T-helper 2 cell treated with Interferon-gamma antibody and Interleukin-4, amounts not matched to agents 5 μg/mL and 100 μg/mL, for 36 hours (primary cell): ENCODE data around the gene UNK.
"Not testable (repeated sequence)": the region's sequence is repeated elsewhere in the genome, so short reads cannot be mapped to it uniquely, and the experiment has no call there.

ENCODE experiments used
- DNase-seq: peaks from one replicate; pipeline ENCODE4 v3.0.0; 2021; ENCODE audit warnings: low spot score
- H3K27ac Mint-ChIP-seq: one replicate; pipeline ENCODE4 v1.8.0; 2021; ENCODE audit warnings: mild to moderate bottlenecking, mixed read lengths
- H3K27me3 Mint-ChIP-seq: one replicate; pipeline ENCODE4 v1.8.0; 2021; ENCODE audit warnings: low read depth, mixed read lengths
- H3K36me3 Mint-ChIP-seq: one replicate; pipeline ENCODE4 v1.8.0; 2021; ENCODE audit warnings: low read depth, mixed read lengths
- H3K4me1 Mint-ChIP-seq: one replicate; pipeline ENCODE4 v1.8.0; 2021; ENCODE audit warnings: low read depth, mixed read lengths
- H3K4me3 Mint-ChIP-seq: one replicate; pipeline ENCODE4 v1.8.0; 2022; ENCODE audit warnings: mild to moderate bottlenecking, moderate library complexity, mixed read lengths
- H3K9me3 Mint-ChIP-seq: one replicate; pipeline ENCODE4 v1.8.0; 2021; ENCODE audit warnings: mixed read lengths

The UNK gene

GRCh38 chr17:75850928-75851692 lies 66.5 kb downstream of the UNK start:
- H3K36me3 Mint-ChIP-seq, result peaks cover 32% of the 10 kb centered on the region
- H3K9me3 Mint-ChIP-seq, result no peaks in the 10 kb centered on the region
- H3K4me1 Mint-ChIP-seq, result peaks cover 14% of the 10 kb centered on the region
- no peaks in the 10 kb centered on the region for H3K27me3 Mint-ChIP-seq
- H3K4me3 Mint-ChIP-seq, result no peak overlapping the region
- no peak for DNase-seq
- H3K27ac Mint-ChIP-seq, result no peak overlapping the region

GRCh38 chr17:75851693-75851991 lies 67.0 kb downstream of the UNK start:
- H3K36me3 Mint-ChIP-seq, result peaks cover 28% of the 10 kb centered on the region
- H3K4me3 Mint-ChIP-seq, H3K9me3 Mint-ChIP-seq, DNase-seq, H3K27me3 Mint-ChIP-seq, H3K27ac Mint-ChIP-seq: not testable (repeated sequence)
- peaks cover 19% of the 10 kb centered on the region for H3K4me1 Mint-ChIP-seq

GRCh38 chr17:75853433-75853832 lies 68.8 kb downstream of the UNK start:
- Mint-ChIP-seq H3K4me3 (no peak overlapping the region), H3K27me3 (no peaks in the 10 kb centered on the region), H3K27ac (peak overlapping the region; percentile 31), H3K9me3 (no peaks in the 10 kb centered on the region), H3K4me1 (peaks cover 23% of the 10 kb centered on the region), H3K36me3 (peaks cover 17% of the 10 kb centered on the region)
- DNase-seq, result no peak

- DNase-seq, result no peak
- Mint-ChIP-seq H3K4me3 (no peak overlapping the region), H3K27ac (no peak overlapping the region), H3K4me1 (peaks cover 26% of the 10 kb centered on the region), H3K27me3 (no peaks in the 10 kb centered on the region), H3K9me3 (no peaks in the 10 kb centered on the region), H3K36me3 (peaks cover 14% of the 10 kb centered on the region)
Observed at GRCh38 chr17:75854101-75854748, 69.6 kb downstream of the UNK start.

GRCh38 chr17:75854881-75855309 lies 70.3 kb downstream of the UNK start:
- peaks cover 29% of the 10 kb centered on the region for H3K4me1 Mint-ChIP-seq
- no peaks in the 10 kb centered on the region for H3K27me3 Mint-ChIP-seq
- H3K4me3 Mint-ChIP-seq, result no peak overlapping the region
- no peaks in the 10 kb centered on the region for H3K9me3 Mint-ChIP-seq
- H3K27ac Mint-ChIP-seq, result no peak overlapping the region
- H3K36me3 Mint-ChIP-seq, result peaks cover 8% of the 10 kb centered on the region
- no peak for DNase-seq

GRCh38 chr17:75855310-75856061 lies 70.9 kb downstream of the UNK start, which contains the start of gene WBP2:
WBP2 (minus strand) TSS chr17:75855335; CDS start chr17:75855297, 38 bp downstream.
- Mint-ChIP-seq H3K4me3 (no peak within 1 kb of the TSS), H3K36me3 (peaks cover 7% of the 10 kb centered on the region), H3K9me3 (no peaks in the 10 kb centered on the region), H3K27me3 (no peaks in the 10 kb centered on the region), H3K4me1 (peaks cover 29% of the 10 kb centered on the region), H3K27ac (peak within 1 kb of the TSS; percentile 88)
- DNase-seq, result peak; percentile 98

GRCh38 chr17:75856062-75856756 lies 71.6 kb downstream of the UNK start:
- Mint-ChIP-seq H3K4me1 (peaks cover 32% of the 10 kb centered on the region), H3K36me3 (peaks cover 5% of the 10 kb centered on the region), H3K4me3 (no peak overlapping the region), H3K9me3 (no peaks in the 10 kb centered on the region), H3K27me3 (no peaks in the 10 kb centered on the region), H3K27ac (peak overlapping the region; percentile 88)
- DNase-seq, result peak; percentile 7

GRCh38 chr17:75859358-75859757 lies 74.8 kb downstream of the UNK start:
- H3K27ac Mint-ChIP-seq, result peak overlapping the region; percentile 86
- DNase-seq, H3K27me3 Mint-ChIP-seq, H3K9me3 Mint-ChIP-seq, H3K4me3 Mint-ChIP-seq, H3K36me3 Mint-ChIP-seq: not testable (repeated sequence)
- peaks cover 38% of the 10 kb centered on the region for H3K4me1 Mint-ChIP-seq

GRCh38 chr17:75861927-75862317 lies 77.3 kb downstream of the UNK start:
- no peak overlapping the region for H3K27ac Mint-ChIP-seq
- no peaks in the 10 kb centered on the region for H3K27me3 Mint-ChIP-seq
- DNase-seq, result no peak
- H3K4me1 Mint-ChIP-seq, result peaks cover 40% of the 10 kb centered on the region
- H3K4me3 Mint-ChIP-seq, result peak overlapping the region; percentile 2
- H3K9me3 Mint-ChIP-seq, result no peaks in the 10 kb centered on the region
- H3K36me3 Mint-ChIP-seq, result no peaks in the 10 kb centered on the region

GRCh38 chr17:75864448-75864871 lies 79.9 kb downstream of the UNK start:
- Mint-ChIP-seq H3K36me3 (no peaks in the 10 kb centered on the region), H3K9me3 (no peaks in the 10 kb centered on the region)

GRCh38 chr17:75864887-75865286 lies 80.3 kb downstream of the UNK start:
- not testable (repeated sequence) for H3K9me3 Mint-ChIP-seq, H3K36me3 Mint-ChIP-seq, DNase-seq, H3K27me3 Mint-ChIP-seq
- Mint-ChIP-seq H3K27ac (peak overlapping the region; percentile 93), H3K4me1 (peaks cover 26% of the 10 kb centered on the region), H3K4me3 (peak overlapping the region; percentile 70)

More at GRCh38 chr17:75864448-75864871, 79.9 kb downstream of the UNK start:
- Mint-ChIP-seq H3K4me3 (peak overlapping the region; percentile 70), H3K27ac (peak overlapping the region; percentile 93), H3K4me1 (peaks cover 27% of the 10 kb centered on the region), H3K27me3 (no peaks in the 10 kb centered on the region)
- peak; percentile 66 for DNase-seq

GRCh38 chr17:75865404-75866188 lies 81.0 kb downstream of the UNK start:
- H3K36me3 Mint-ChIP-seq, H3K27me3 Mint-ChIP-seq, DNase-seq, H3K9me3 Mint-ChIP-seq: not testable (repeated sequence)
- peak overlapping the region; percentile 93 for H3K27ac Mint-ChIP-seq
- peak overlapping the region; percentile 43 for H3K4me3 Mint-ChIP-seq
- peaks cover 26% of the 10 kb centered on the region for H3K4me1 Mint-ChIP-seq

GRCh38 chr17:75868730-75869281 lies 84.2 kb downstream of the UNK start:
- H3K4me3 Mint-ChIP-seq, DNase-seq, H3K27me3 Mint-ChIP-seq, H3K9me3 Mint-ChIP-seq, H3K27ac Mint-ChIP-seq, H3K36me3 Mint-ChIP-seq: not testable (repeated sequence)
- peaks cover 31% of the 10 kb centered on the region for H3K4me1 Mint-ChIP-seq
